ENCODE measurements around the gene TGFB1. TPM values are rescaled to one million over a fixed set of nuclear protein-coding genes. Genes with fewer than 3 reads are reported as not detected.

TGFB1 gene
- total RNA-seq, 1 experiment from 2014 or later: 54.6 TPM

DNA sequence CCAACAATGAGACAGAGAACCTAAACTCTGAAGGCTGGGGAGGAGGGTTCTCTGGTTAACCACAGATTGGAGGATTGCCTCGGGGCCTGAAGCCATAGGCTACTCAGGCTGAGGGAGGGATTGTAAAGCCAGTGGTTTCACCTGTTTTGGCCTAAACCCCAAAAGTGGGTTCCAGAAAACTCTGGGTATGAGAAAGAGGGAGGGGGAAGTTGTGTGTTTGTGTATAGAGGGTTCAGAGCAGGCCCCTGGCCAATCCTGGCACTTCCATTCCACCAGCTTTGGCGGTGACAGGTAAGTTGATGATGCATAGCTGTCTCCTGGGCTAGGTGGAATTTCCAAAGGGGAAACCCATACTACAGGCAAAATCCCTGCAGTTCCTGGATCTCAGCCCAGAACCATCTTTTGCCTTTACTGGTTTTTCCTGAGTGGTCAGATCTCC, 57.3 kb downstream of the TGFB1 start:
- Histone ChIP-seq H3K27ac (ENCODE audit: low read depth, low read length) (no peak overlapping the region), H3K79me2 (ENCODE audit: insufficient read depth, low read length) (peaks cover 51% of the 10 kb centered on the region), H3K9me2 (ENCODE audit: insufficient read depth) (no peaks in the 10 kb centered on the region), H3K27me3 (ENCODE audit: insufficient read depth, low read length) (no peaks in the 10 kb centered on the region), H3K4me2 (ENCODE audit: low read length) (no peak overlapping the region), H3K4me1 (ENCODE audit: control insufficient read depth in 1 of 2, insufficient read depth in 2 of 2, low read length in 2 of 2) (no peaks in the 10 kb centered on the region), H3K9ac (ENCODE audit: low read length) (no peak overlapping the region), H3K36me3 (ENCODE audit: control insufficient read depth in 1 of 2, insufficient read depth in 2 of 2, low read length in 2 of 2) (peaks cover 82 to 98% of the 10 kb centered on the region in 2 experiments), H4K20me1 (ENCODE audit: insufficient read depth) (no peaks in the 10 kb centered on the region), H3K4me3 (replicated peaks in 1 of 2; ENCODE audit: low read depth in 1 of 2, low read length in 2 of 2) (no peak overlapping the region), H2AFZ (ENCODE audit: low read depth, low read length, poor library complexity, severe bottlenecking) (no peak overlapping the region), H3K9me3 (ENCODE audit: control insufficient read depth in 1 of 2, insufficient read depth in 1 of 2, low read depth in 1 of 2, low read length in 2 of 2) (no peaks in the 10 kb centered on the region)
- ATAC-seq (no peak), DNase-seq (ENCODE audit: low read depth, low spot score) (no peak)
- intact Hi-C loops (cut with micrococcal nuclease): no loop called here
- BruUV-seq (replicated peaks): no TSS peak
- RAD21 ChIA-PET (ENCODE audit: low non-redundant PET in 1 of 2, low total read pairs in 2 of 2, uncharacterized antibody in 2 of 2, unreplicated experiment in 2 of 2): no interaction called here
- TF ChIP-seq RAD21 (IDR thresholded peaks at IDR 0.05; ENCODE audit: low read depth) (no peak), POLR2AphosphoS5 (IDR thresholded peaks at IDR 0.05; ENCODE audit: low read depth, low read length) (no peak), POLR2A (IDR thresholded peaks at IDR 0.05; ENCODE audit: borderline replicate concordance, extremely low read depth, insufficient read depth, insufficient read length) (no peak), MAX (IDR thresholded peaks at IDR 0.05) (no peak), TCF7L2 (IDR thresholded peaks at IDR 0.05; ENCODE audit: borderline replicate concordance, extremely low read depth, insufficient read depth, insufficient read length) (no peak), SIN3A (IDR thresholded peaks at IDR 0.05; ENCODE audit: low read depth) (no peak), EGR1 (IDR thresholded peaks at IDR 0.05; ENCODE audit: low read depth) (no peak), EZH2phosphoT487 (IDR thresholded peaks at IDR 0.05; ENCODE audit: borderline replicate concordance) (no peak), CEBPB (IDR thresholded peaks at IDR 0.05; ENCODE audit: low read depth) (no peak), ELF1 (IDR thresholded peaks at IDR 0.05; ENCODE audit: borderline replicate concordance, low read depth) (no peak)
- TF ChIP-seq, protein P1, sequence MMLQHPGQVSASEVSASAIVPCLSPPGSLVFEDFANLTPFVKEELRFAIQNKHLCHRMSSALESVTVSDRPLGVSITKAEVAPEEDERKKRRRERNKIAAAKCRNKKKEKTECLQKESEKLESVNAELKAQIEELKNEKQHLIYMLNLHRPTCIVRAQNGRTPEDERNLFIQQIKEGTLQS (IDR thresholded peaks at IDR 0.05): no peak
- TF ChIP-seq, protein P2, sequence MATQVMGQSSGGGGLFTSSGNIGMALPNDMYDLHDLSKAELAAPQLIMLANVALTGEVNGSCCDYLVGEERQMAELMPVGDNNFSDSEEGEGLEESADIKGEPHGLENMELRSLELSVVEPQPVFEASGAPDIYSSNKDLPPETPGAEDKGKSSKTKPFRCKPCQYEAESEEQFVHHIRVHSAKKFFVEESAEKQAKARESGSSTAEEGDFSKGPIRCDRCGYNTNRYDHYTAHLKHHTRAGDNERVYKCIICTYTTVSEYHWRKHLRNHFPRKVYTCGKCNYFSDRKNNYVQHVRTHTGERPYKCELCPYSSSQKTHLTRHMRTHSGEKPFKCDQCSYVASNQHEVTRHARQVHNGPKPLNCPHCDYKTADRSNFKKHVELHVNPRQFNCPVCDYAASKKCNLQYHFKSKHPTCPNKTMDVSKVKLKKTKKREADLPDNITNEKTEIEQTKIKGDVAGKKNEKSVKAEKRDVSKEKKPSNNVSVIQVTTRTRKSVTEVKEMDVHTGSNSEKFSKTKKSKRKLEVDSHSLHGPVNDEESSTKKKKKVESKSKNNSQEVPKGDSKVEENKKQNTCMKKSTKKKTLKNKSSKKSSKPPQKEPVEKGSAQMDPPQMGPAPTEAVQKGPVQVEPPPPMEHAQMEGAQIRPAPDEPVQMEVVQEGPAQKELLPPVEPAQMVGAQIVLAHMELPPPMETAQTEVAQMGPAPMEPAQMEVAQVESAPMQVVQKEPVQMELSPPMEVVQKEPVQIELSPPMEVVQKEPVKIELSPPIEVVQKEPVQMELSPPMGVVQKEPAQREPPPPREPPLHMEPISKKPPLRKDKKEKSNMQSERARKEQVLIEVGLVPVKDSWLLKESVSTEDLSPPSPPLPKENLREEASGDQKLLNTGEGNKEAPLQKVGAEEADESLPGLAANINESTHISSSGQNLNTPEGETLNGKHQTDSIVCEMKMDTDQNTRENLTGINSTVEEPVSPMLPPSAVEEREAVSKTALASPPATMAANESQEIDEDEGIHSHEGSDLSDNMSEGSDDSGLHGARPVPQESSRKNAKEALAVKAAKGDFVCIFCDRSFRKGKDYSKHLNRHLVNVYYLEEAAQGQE (IDR thresholded peaks at IDR 0.05; ENCODE audit: low read depth): no peak
- CTCF ChIA-PET: no interaction called here
- POLR2A ChIA-PET: no interaction called here
